NCI-H187 (cell line): ENCODE data around the gene PSMB3.

Experiments
- DNase-seq, 2 experiments: peaks; one replicate each; lab custom pipeline; 2025; lab: John Stamatoyannopoulos, UW

PSMB3 gene

GRCh38 chr17:38752308-38753070 is at the start of gene PSMB3:
Gene PSMB3 (plus strand): TSS chr17:38752741. CDS start chr17:38752827, 86 bp downstream.
- peak; percentile 92 to 99 for DNase-seq

GRCh38 chr17:38702916-38703741 is 49.4 kb upstream of the PSMB3 start:
- no peak for DNase-seq

- peak; percentile 75 to 81 for DNase-seq
These were observed 48.6 kb upstream of the PSMB3 start for GRCh38 chr17:38703742-38704605.

- DNase-seq: peak; percentile 24 to 54
These were observed 47.7 kb upstream of the PSMB3 start, which contains the start of gene MLLT6 for GRCh38 chr17:38704606-38705522. Gene MLLT6 (plus strand): TSS chr17:38705273. CDS start chr17:38705633, 360 bp downstream.

- DNase-seq: no peak
These were observed 47.1 kb upstream of the PSMB3 start for GRCh38 chr17:38705523-38705802.

GRCh38 chr17:38705803-38706504 is 46.6 kb upstream of the PSMB3 start:
- DNase-seq: peak in 1 of 2 experiments; percentile 29

- DNase-seq: no peak
These were observed 45.9 kb upstream of the PSMB3 start for GRCh38 chr17:38706505-38707216.

- DNase-seq: no peak
These were observed 44.7 kb upstream of the PSMB3 start for GRCh38 chr17:38707678-38708351.

- DNase-seq: no peak
These were observed 43.3 kb upstream of the PSMB3 start for GRCh38 chr17:38709104-38709820.

GRCh38 chr17:38709864-38710603 is 42.5 kb upstream of the PSMB3 start:
- DNase-seq: no peak

GRCh38 chr17:38710604-38710962 is 42.0 kb upstream of the PSMB3 start:
- DNase-seq: no peak

- DNase-seq: no peak
These were observed 41.6 kb upstream of the PSMB3 start for GRCh38 chr17:38710985-38711384.

- no peak for DNase-seq
These were observed 40.6 kb upstream of the PSMB3 start for GRCh38 chr17:38711792-38712571.

- no peak for DNase-seq
These were observed 39.9 kb upstream of the PSMB3 start for GRCh38 chr17:38712593-38712992.

- no peak for DNase-seq
These were observed 39.0 kb upstream of the PSMB3 start for GRCh38 chr17:38713456-38714075.

- DNase-seq: no peak
These were observed 37.2 kb upstream of the PSMB3 start for GRCh38 chr17:38715216-38715943.
